Activated naive CD8-positive, alpha-beta T cell treated with anti-CD3 and anti-CD28 coated beads, Interleukin-2, amount 50 U/mL, for 24 hours (primary cell): Measurements from ENCODE around the gene ZNF574.

Experiments used
- ATAC-seq: fragments of 150-1000 bp; cut with Tn5 transposase; one replicate; pipeline ENCODE4 v1.10.0; 2021
- DNase-seq: peaks from one replicate; pipeline ENCODE4 v3.0.0; 2021
- H3K27ac Mint-ChIP-seq: one replicate; pipeline ENCODE4 v1.8.0; 2021; ENCODE audit warnings: mild to moderate bottlenecking, mixed read lengths
- H3K27me3 Mint-ChIP-seq: one replicate; pipeline ENCODE4 v1.8.0; 2021; ENCODE audit warnings: mixed read lengths
- H3K36me3 Mint-ChIP-seq: one replicate; pipeline ENCODE4 v1.8.0; 2021; ENCODE audit warnings: low read depth, mixed read lengths
- H3K4me1 Mint-ChIP-seq: one replicate; pipeline ENCODE4 v1.8.0; 2021; ENCODE audit warnings: mixed read lengths
- H3K4me3 Mint-ChIP-seq: one replicate; pipeline ENCODE4 v1.8.0; 2021; ENCODE audit warnings: mild to moderate bottlenecking, moderate library complexity, mixed read lengths
- H3K9me3 Mint-ChIP-seq: one replicate; pipeline ENCODE4 v1.8.0; 2021; ENCODE audit warnings: mixed read lengths

Gene ZNF574

GRCh38 chr19:42115219-42115618 lies 39.3 kb downstream of the ZNF574 start:
- peak overlapping the region; percentile 12 for H3K27ac Mint-ChIP-seq
- H3K4me1 Mint-ChIP-seq = peaks cover 73% of the 10 kb centered on the region
- no peak for ATAC-seq
- no peaks in the 10 kb centered on the region for H3K27me3 Mint-ChIP-seq
- no peak for DNase-seq
- H3K9me3 Mint-ChIP-seq = no peaks in the 10 kb centered on the region
- H3K36me3 Mint-ChIP-seq = peaks cover 54% of the 10 kb centered on the region
- H3K4me3 Mint-ChIP-seq = no peak overlapping the region

DNA sequence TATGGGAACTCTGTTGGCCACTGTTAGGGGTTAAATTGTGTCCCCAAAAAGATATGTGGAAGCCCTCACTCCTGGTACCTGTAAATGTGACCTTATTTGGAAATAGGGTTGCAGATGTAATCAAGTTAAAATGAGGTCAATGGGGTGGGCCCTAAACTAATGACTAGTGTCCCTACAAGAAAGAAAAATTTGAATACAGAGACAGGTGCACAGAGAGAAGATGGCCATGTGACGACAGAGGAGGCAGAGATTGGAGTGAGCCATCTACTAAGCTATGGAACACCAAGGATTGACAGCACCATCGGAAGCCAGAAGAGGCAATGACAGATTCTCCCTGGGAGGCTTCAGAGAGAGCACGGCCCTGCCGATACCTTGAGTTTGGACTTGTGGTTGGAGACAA lies 39.7 kb downstream of the ZNF574 start:
- H3K4me3 Mint-ChIP-seq = no peak overlapping the region
- peak overlapping the region; percentile 12 for H3K27ac Mint-ChIP-seq
- H3K36me3 Mint-ChIP-seq = peaks cover 56% of the 10 kb centered on the region
- ATAC-seq = no peak
- H3K4me1 Mint-ChIP-seq = peaks cover 73% of the 10 kb centered on the region
- H3K27me3 Mint-ChIP-seq = no peaks in the 10 kb centered on the region
- DNase-seq = no peak
- no peaks in the 10 kb centered on the region for H3K9me3 Mint-ChIP-seq

DNA sequence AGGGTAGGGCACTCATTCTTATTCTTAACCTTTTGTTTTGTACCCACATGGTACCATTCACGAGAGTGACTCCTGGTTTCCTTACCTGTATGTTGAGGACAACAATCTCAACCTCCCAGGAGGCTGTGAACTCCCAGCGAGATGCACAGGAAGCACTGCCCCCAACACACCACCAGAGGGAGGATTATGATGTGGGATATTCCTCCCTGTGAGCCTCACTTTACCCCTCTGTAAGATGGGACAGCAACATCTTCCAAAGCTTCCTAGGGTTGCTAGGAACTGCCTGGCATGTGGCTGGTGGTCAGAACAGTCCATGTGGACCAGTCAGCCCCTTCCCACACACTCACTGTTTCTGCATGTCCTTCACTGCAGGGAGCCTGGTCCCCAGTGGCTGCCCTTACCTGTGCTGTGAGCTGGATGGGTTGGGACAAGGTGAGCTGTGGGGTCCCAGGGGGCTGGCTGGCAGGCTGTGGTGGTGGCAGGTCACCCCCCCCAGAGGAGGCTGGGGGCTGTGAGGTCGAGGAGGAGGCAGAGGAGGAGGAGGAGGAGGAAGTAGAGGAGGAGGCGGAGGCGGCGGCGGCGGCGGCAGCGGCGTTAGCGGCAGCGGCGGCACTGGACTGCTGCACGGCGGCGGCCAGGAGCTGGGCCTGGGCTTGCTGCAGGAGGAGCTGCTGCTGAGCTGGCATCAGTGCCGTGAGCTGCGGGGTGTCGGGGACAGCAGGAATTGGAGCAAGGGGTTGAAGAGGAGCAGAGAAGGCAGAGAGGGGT lies 40.5 kb downstream of the ZNF574 start:
- Mint-ChIP-seq H3K4me1 (peaks cover 74% of the 10 kb centered on the region), H3K36me3 (peaks cover 53% of the 10 kb centered on the region), H3K27ac (peak overlapping the region; percentile 12), H3K4me3 (no peak overlapping the region), H3K9me3 (no peaks in the 10 kb centered on the region), H3K27me3 (no peaks in the 10 kb centered on the region)
- ATAC-seq (no peak), DNase-seq (no peak)

DNA sequence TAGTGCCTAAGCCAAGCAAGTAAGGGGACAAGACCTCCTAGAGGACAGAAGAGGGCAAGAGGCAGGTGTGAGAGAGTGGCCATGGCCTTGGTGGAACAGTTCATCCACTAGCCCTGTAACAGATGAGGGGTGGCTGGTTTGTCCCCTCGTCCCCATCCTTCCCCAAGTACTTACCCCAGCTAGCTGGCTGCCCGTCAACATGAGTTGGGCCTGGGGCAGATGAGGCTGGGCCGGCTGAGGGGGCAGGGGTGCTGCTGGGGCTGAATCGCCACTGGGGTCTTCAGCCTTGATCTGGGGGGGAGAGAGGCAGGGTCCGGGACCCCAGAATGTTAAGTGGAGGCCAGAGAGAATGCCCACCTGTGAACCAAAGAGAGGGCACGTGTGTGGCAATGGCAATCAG lies 41.1 kb downstream of the ZNF574 start:
- Mint-ChIP-seq H3K4me1 (peaks cover 74% of the 10 kb centered on the region), H3K27ac (no peak overlapping the region), H3K4me3 (no peak overlapping the region), H3K27me3 (no peaks in the 10 kb centered on the region), H3K9me3 (no peaks in the 10 kb centered on the region), H3K36me3 (peaks cover 50% of the 10 kb centered on the region)
- DNase-seq (no peak), ATAC-seq (no peak)

DNA sequence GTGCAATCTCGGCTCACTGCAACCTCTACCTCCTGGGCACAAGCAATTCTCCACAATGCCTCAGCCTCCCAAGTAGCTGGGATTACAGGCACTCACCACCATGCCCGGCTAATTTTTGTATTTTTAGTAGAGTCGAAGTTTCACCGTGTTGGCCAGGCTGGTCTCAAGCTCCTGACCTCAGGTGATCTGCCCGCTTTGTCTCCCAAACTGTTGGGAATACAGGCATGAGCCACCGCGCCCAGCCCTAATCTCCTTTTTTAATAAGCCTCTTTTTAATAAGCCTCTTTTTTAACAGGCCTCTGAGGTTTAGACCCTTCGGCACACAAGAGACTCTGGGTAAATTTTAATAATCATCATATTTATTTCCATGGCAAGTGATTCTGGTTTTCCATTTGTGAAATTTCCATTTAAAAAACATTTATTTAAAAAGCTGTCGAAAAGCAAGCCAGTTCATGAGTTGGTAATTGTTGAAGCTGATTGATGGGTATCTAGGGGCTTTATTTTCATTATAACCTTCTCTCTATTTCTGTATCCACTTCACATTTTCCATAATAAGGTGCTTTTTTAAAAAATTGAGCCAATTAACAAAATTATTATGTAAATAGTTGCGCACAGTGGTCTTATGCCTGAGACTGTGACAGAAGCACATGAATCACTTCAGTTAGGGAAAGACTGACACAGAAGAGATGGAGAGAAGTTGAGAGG lies 44.5 kb downstream of the ZNF574 start:
- Mint-ChIP-seq H3K36me3 (peaks cover 48% of the 10 kb centered on the region), H3K27me3 (no peaks in the 10 kb centered on the region), H3K9me3 (no peaks in the 10 kb centered on the region), H3K4me1 (peaks cover 75% of the 10 kb centered on the region), H3K27ac (peak overlapping the region; percentile 97), H3K4me3 (peak overlapping the region; percentile 83)
- DNase-seq (no peak), ATAC-seq (peak; percentile 20)

DNA sequence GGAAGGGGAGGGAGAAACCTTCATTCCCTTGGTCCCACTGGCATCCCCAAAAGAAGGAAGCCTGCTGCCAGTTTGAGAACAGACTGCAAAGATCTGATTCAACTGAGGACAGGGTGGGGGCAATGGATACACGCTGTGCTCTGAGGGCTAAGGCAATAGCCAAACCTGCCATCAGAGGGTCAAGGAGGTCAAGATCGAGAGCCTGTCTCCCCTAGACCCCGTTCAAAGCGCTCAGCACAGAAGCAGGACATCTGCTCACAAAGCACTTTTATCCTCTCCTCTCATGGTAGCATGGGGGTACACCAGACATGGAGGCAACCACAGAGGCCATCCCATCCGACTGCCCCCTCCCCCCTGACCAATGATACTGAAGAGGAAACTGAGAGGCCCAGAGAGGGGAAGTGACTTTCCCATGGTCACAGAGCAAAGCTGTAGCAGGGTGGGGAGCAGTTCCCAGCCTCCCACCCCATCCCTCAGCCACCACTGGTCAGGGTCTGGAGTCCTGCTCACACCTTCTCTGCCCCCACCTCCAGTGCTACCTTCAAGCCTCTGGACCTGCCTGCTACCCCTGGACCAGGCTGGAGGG lies 45.2 kb downstream of the ZNF574 start:
- no peak for ATAC-seq
- Mint-ChIP-seq H3K27me3 (no peaks in the 10 kb centered on the region), H3K4me3 (peak overlapping the region; percentile 83), H3K9me3 (no peaks in the 10 kb centered on the region), H3K27ac (peak overlapping the region; percentile 97), H3K4me1 (peaks cover 75% of the 10 kb centered on the region), H3K36me3 (peaks cover 47% of the 10 kb centered on the region)
- DNase-seq = peak; percentile 53

GRCh38 chr19:42121656-42122069 lies 45.7 kb downstream of the ZNF574 start:
- H3K27ac Mint-ChIP-seq = peak overlapping the region; percentile 97
- peak overlapping the region; percentile 83 for H3K4me3 Mint-ChIP-seq
- DNase-seq = peak; percentile 87
- no peaks in the 10 kb centered on the region for H3K9me3 Mint-ChIP-seq
- peaks cover 47% of the 10 kb centered on the region for H3K36me3 Mint-ChIP-seq
- H3K4me1 Mint-ChIP-seq = peaks cover 80% of the 10 kb centered on the region
- ATAC-seq = peak; percentile 67
- H3K27me3 Mint-ChIP-seq = no peaks in the 10 kb centered on the region

- DNase-seq = peak; percentile 84
- ATAC-seq = peak; percentile 88
- H3K4me3 Mint-ChIP-seq = peak overlapping the region; percentile 83
- H3K9me3 Mint-ChIP-seq = no peaks in the 10 kb centered on the region
- peak overlapping the region; percentile 97 for H3K27ac Mint-ChIP-seq
- no peaks in the 10 kb centered on the region for H3K27me3 Mint-ChIP-seq
- peaks cover 91% of the 10 kb centered on the region for H3K4me1 Mint-ChIP-seq
- H3K36me3 Mint-ChIP-seq = peaks cover 43% of the 10 kb centered on the region
Observed at GRCh38 chr19:42122691-42123607, 47.0 kb downstream of the ZNF574 start.

- ATAC-seq (no peak), DNase-seq (no peak)
- Mint-ChIP-seq H3K4me1 (peaks cover 92% of the 10 kb centered on the region), H3K36me3 (peaks cover 40% of the 10 kb centered on the region), H3K4me3 (peak overlapping the region; percentile 83), H3K27ac (peak overlapping the region; percentile 97), H3K27me3 (no peaks in the 10 kb centered on the region), H3K9me3 (no peaks in the 10 kb centered on the region)
Observed at GRCh38 chr19:42123765-42124164, 47.8 kb downstream of the ZNF574 start.

- no peaks in the 10 kb centered on the region for H3K9me3 Mint-ChIP-seq
- peaks cover 93% of the 10 kb centered on the region for H3K4me1 Mint-ChIP-seq
- peaks cover 35% of the 10 kb centered on the region for H3K36me3 Mint-ChIP-seq
- peak overlapping the region; percentile 80 for H3K27ac Mint-ChIP-seq
- no peak overlapping the region for H3K4me3 Mint-ChIP-seq
- DNase-seq (no peak), ATAC-seq (no peak)
- H3K27me3 Mint-ChIP-seq = no peaks in the 10 kb centered on the region
Observed at GRCh38 chr19:42124386-42124901, 48.5 kb downstream of the ZNF574 start.

DNA sequence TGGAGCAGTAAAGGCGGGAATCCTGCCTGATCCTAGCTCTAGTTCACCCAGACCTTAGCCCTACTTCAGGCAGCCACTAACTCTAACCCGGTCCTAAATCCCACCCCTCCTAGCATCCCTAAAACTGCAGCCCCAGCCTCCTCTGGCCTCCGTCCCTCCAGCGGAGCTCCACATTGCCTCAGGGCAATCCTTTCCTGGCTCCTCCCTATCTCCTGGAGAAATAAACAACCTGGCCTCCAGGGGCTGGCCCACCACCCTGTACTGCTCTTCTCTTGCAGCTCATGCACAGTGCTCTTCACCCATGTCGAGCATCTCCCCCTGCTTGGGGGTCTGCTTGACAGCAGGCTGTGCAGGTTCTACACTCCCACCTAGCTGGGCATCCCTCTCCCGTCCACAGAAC lies 49.6 kb downstream of the ZNF574 start:
- DNase-seq (no peak), ATAC-seq (no peak)
- Mint-ChIP-seq H3K27ac (peak overlapping the region; percentile 6), H3K36me3 (peaks cover 33% of the 10 kb centered on the region), H3K27me3 (no peaks in the 10 kb centered on the region), H3K4me1 (peaks cover 95% of the 10 kb centered on the region), H3K9me3 (no peaks in the 10 kb centered on the region), H3K4me3 (no peak overlapping the region)

GRCh38 chr19:42126574-42126973 lies 50.6 kb downstream of the ZNF574 start:
- Mint-ChIP-seq H3K27ac (peak overlapping the region; percentile 75), H3K9me3 (no peaks in the 10 kb centered on the region), H3K27me3 (no peaks in the 10 kb centered on the region), H3K4me1 (peaks cover 92% of the 10 kb centered on the region), H3K36me3 (peaks cover 28% of the 10 kb centered on the region), H3K4me3 (no peak overlapping the region)
- ATAC-seq (no peak), DNase-seq (no peak)

DNA sequence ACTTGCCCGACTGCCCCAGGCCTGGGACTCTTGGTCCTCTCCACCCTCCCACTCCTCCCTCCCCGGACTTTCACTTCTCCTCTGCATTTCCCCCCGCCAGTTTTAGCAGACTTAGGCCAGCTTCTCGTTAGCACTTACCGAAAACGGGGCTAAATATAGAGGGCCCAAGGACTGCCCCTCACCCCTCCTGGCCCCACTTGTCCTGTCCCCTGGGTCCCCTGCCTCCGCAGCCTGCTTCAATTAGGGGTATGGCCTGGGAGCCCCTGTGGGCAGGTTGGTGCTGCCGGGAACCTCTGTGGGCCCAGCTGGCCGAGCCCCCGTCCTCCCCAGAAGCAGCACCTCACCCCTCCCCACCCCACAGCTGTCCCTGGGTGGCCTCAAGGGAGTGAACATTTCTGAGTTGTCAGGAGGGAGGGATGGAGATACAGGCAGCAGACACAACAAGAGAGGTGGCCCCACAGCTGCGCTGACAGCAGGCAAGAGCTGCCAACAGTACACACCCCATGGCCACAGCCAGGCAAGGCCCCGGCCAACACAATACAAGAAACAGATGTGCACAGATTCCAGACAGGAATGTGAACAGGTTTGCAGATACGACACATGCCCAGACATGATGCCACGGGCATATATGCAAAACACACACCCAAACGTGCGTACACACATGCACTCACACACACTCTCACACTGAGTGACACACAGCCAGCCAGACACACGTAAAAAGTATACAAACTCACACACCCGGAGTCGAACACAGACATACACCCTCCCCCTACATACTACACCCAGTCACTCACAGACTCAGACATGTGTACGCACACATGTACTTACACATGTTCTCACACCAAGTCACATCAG lies 53.7 kb downstream of the ZNF574 start:
- H3K36me3 Mint-ChIP-seq = peaks cover 17% of the 10 kb centered on the region
- H3K27me3 Mint-ChIP-seq = no peaks in the 10 kb centered on the region
- peak; percentile 35 for DNase-seq
- peak overlapping the region; percentile 74 for H3K4me3 Mint-ChIP-seq
- H3K27ac Mint-ChIP-seq = peak overlapping the region; percentile 70
- ATAC-seq = no peak
- no peaks in the 10 kb centered on the region for H3K9me3 Mint-ChIP-seq
- peaks cover 76% of the 10 kb centered on the region for H3K4me1 Mint-ChIP-seq
